ENCODE data around the gene PPP1R16B.
A peak's percentile ranks its signal among the peaks of the same experiment; 100 is the strongest.

The PPP1R16B gene

DNA sequence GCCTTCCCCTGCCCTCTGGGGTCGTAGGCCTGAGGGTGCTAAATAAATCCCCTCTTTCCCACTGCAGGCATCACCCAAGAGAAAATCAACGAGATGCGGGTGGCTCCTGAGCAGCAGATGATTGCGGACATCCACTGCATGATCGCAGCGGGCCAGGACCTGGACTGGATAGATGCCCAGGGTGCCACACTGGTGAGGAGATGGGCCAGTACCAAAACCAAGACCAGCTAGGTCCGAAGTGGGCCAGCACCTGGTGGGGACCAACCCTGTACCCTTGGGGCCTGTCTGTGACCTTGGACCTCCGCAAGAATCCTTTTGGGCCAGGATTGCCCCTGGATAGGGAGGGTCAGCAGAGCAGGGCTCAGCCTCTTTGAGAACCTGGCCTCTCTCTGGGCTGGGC, 97.1 kb downstream of the PPP1R16B start:
- DNase-seq: no peak

DNA sequence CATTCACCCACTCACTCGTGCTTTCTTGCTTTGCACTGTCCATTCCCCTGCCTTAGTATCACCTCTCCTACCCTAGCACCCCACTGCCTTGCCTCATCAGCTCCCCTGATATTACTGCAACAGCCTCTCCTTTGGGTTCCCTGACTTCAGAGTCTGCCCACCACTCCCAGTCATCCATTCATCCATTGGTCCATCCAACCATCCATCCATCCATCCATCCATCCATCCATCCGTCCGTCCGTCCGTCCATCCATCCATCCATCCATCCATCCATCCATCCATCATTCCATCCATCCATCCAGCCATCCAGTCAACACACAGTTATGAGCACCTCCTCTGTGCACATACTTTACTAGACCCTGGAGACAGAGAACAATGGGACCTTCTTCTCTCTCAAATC, 97.8 kb downstream of the PPP1R16B start:
- no peak for DNase-seq

DNA sequence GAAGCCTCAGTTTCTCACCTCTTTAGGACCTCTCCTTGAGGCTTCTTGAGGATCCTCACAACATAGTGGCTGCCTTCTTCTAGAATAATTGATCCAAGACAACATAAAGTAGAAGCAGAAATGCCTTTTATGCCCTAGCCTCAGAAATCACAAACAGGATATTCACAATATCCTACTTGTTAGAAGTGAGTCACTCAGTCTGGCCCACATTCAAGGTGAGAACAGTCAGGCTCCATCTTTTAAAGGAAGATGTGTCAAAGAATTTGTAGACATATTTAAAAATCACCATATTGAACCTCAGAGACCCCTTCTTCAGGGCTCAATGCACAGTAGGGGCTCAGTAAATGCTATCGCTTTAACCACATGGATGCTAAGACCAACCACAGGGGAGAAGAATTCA, 99.9 kb downstream of the PPP1R16B start:
- DNase-seq: no peak

DNA sequence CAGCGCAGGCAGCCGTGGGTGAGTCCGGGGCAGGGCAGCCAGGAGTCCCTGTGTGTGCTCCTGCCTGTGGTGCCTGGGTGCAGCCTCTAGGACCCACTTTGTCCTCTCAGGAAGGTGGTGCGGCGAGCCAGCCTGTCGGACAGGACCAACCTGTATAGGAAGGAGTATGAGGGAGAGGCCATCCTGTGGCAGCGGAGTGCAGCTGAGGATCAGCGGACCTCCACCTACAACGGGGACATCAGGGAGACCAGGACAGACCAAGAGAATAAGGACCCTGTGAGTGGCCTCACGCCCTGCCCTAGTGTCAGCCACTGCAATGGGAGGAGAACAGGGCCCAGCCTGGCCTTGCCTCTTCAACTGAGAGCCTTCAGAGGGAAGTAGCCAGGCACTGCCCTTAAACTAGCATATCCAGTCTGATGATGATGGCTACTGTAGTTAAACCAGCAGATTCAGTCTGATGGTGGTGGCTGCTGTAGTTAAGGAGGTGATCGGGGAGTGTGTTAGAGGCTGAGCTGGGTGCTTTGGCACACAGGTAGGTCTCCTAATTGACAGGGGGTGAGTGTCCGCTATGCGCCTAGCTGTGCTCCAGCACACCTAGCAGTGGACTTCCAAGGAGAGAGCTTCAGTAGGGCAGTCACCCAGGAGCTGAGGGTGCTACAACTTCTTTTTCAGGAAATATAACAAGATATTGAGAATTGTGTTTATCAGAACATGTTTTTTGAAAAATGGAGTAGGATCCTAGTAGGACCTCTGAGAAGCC, 102.6 kb downstream of the PPP1R16B start:
- DNase-seq: no peak

DNA sequence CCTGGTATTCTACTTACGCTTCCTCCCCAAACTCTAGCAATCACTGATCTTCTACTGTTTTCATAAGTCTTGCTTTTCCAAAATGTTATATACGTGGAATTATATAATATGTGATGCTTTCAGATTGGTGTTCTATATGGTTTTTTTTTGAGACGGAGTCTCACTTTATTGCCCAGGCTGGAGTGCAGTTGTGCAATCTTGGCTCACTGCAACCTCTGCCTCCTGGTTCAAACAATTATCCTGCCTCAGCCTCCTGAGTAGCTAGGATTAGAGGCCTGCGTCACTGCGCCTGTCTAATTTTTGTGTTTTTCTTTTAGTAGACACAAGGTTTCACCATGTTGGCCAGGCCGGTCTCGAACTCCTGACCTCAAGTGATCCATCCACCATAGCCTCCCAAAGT, 109.9 kb downstream of the PPP1R16B start:
- no peak for DNase-seq

DNA sequence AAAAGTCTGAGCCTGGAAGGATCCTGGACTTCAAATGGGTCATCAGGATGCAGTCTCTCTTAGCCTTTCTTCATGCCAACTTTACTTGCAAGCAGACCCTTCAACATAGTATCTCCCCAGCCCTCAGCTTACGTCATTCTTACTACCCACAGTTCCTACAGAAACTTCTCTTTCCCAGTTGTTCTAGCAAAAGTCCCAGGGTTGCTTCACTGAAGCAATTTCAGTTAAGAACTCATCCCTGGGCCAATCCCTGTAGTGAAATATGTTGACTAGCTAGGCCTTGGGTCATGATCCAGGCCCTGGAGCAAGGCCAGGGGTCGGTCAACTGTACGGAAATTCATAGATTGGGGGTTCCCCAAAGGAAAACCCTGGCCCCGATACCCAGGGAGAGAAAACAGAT, 112.2 kb downstream of the PPP1R16B start:
- no peak for DNase-seq

DNA sequence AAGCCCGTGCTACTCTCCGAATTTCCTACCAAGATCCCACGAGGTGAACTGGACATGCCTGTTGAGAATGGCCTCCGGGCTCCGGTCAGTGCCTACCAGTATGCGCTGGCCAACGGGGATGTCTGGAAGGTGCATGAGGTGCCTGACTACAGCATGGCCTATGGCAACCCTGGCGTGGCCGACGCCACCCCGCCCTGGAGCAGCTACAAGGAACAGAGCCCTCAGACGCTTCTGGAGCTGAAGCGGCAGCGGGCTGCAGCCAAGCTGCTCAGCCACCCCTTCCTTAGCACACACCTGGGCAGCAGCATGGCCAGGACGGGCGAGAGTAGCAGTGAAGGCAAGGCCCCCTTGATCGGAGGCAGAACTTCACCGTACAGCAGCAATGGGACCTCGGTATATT, 112.7 kb downstream of the PPP1R16B start:
- DNase-seq: no peak

DNA sequence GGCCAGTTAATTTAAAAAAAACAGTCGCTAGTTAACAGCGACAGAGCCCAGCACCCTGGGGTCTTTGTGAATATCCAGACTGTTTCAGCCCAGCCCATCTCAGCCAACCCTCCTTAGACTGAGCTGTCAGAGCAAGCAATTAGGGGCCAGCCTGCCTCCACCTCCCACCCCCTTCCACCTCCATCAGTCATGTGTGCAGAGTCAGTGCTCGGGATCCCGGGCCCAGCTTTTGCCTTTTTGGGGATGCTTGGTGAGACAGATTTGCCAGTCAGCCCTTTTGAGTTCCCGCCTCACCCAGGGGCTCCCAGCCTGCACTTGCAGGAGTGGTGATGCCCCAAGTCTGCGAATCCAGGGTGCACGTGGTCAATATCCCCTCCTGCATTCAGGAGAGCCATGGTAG, 114.2 kb downstream of the PPP1R16B start:
- no peak for DNase-seq

DNA sequence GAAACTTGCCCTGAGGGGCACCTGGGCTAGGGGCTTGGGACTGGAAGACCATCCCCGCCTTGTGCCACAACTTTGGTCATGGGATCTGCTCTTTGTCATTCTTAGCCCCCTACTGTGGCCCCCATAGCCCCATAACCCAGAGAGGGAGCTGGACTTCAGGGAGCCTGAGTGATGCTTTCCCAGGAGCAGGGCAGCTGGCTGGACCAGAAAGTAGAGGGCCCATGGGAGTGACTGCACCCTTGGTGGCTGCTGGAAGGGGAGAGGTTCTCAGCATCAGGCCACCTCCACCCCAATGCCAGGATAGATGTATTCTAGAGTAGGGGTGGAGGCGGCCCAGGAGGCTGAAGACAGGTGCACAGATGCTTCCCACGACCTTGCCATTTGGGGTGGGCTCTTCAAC, 114.9 kb downstream of the PPP1R16B start:
- no peak for DNase-seq

DNA sequence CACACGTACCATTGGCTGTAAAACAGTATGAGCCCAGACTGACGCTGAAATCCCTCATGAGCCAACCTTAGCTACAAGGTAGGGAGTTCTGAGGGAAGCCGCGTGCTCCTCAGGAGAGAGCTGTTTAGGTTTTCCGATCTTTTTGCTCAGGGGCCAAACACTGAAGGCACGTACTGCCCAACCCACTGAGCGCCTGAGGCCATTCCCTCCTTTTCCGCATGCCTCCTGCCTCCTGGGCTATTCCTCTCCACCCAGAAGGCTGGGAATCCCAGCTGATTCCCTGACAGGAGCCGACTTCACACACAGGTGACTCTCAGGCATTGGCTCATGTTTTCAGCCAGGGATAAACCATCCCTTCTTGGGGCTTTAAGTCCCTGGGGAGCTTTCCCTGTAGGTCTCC, 115.4 kb downstream of the PPP1R16B start:
- no peak for DNase-seq

DNA sequence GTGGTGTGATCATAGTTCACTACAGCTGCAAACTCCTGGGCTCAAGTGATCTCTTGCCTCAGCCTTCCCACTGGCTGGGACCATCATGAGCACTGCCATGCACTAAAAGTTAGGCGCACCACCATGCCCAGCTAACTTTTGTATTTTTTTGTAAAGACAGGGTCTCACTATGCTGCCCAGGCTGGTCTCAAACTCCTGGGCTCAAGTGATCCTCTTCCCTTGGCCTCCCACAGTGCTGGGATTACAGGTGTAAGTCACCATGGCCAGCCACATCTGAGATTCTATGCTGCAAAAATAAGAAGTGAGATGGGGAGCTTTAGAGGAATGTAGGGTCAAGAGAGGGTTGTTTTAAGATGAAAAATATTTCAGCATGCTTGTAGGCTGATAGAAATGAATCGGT, 119.2 kb downstream of the PPP1R16B start:
- DNase-seq: no peak

DNA sequence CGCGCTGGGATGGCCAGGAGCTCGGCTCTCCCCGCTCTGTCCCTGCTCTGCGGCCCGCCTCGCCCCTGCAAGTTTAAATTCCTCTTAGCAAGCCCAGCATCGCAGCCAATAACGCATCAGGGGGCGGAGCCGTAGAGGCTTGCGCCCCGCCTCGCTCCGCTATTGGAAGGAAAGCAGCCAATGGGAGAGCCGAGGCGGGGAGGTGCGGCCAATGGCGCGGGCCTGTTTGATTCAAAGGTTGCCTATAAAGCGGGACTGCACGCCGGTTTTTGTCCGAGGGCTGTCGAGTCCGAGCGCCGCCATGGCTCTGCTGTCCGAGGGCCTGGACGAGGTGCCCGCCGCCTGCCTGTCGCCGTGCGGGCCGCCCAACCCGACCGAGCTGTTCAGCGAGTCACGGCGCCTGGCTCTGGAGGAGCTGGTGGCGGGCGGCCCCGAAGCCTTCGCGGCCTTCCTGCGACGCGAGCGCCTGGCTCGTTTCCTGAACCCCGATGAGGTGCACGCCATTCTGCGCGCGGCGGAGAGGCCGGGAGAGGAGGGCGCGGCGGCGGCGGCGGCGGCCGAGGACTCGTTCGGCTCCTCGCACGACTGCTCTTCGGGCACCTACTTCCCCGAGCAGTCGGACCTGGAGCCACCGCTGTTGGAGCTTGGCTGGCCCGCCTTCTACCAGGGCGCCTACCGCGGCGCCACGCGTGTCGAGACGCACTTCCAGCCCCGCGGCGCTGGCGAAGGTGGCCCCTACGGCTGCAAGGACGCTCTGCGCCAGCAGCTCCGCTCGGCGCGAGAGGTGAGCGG, 120.8 kb downstream of the PPP1R16B start, which contains the start of gene FAM83D:
FAM83D (plus strand) TSS at position 276 of the 792 bp plus-strand sequence; CDS start at position 302, 26 bp downstream.
- peak; percentile 98 for DNase-seq

DNA sequence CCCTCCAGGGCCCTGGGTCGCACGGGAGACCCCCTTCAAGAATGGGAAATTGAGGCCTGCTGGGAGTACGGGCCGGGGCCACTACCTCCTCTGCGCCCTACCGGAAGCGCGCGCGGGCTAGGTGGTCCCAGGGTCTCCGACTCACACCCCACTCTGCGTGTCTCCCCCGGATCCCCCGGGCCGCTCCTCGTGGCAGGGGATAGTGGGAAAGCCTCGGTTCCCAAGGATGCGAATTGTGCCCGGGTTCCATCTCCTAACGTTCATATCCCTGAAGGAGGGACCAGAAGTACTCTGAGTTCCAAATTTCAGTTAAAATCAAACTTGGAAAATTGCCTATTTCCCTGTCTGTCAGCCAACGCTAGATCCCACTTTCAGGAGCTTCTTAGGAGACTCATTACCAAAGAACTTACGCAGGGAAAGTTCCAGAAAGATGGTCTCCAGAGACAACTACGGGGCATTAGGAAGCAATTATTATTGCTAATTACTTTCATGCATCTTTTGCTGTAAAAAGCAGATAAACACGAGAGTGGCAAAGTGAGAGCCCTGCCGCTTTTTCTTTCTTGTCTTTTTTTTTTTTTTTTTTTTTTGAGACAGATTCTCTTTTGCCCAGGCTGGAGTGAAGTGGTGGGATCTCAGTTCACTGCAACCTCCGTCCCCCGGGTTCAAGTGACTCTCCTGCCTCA, 121.6 kb downstream of the PPP1R16B start:
- no peak for DNase-seq

DNA sequence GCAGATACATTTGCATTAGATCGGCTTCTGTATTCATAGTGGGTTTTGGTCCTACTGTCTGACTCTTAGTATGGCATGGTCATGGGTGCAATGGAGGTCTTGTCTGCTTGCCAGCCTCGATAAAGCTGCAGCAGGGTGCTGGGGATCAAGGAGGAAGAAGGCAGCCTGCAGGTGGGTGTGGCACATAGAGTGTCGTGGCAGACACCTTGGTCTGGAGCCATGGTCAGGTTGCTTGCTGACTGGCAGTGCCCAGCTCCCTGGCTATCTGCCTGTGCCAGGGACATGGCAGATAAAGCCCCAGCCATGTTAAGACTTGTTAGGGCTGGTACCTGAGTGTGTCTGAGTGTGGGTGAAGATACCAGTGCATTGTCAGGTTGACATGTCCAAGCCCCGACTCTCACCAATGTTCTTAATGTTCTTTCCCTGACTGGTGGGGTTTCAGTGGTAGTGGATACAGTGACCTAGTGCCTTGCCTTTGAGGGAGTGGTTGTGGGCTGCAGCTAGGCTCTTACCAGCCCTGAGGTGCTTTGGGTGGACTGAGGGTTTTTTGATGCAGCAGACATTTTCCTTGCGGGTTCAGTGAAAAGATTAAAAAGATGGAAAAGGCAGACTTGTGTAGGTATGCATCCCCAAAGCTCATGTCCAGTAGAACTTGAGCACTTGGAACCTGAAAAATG, 122.5 kb downstream of the PPP1R16B start:
- no peak for DNase-seq

DNA sequence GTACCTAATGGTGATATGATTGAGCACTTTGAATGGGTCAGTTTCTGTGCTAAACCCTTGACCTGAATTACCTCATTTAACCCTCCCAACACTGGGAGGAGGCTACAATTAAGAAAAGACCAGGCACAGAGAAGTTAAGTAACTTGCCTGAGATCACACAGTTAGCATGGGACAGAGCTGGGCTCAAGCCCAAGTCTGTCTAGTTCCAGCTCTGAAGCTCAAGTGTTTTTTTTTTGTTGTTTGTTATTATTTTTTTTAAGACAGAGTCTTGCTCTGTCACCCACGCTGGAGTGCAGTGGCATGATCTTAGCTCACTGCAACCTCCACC, 124.7 kb downstream of the PPP1R16B start:
- no peak for DNase-seq

DNA sequence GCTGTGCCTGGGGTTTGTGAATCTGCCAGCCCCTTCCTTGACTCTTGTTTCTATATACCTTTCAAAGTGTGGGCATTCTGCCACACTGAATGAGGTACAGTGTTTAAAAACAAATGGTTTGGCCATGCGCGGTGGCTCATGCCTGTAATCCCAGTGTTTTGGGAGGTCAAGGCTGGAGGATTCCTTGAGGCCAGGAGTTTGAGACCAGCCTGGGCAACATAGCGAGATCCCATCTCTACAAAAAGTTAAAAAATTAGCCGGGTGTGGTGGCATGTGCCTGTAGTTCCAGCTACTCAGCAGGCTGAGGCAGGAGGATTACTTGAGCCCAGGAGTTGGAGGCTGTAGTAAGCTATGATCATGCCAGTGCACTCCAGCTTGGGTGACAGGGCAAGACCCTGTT, 126.5 kb downstream of the PPP1R16B start:
- no peak for DNase-seq

DNA sequence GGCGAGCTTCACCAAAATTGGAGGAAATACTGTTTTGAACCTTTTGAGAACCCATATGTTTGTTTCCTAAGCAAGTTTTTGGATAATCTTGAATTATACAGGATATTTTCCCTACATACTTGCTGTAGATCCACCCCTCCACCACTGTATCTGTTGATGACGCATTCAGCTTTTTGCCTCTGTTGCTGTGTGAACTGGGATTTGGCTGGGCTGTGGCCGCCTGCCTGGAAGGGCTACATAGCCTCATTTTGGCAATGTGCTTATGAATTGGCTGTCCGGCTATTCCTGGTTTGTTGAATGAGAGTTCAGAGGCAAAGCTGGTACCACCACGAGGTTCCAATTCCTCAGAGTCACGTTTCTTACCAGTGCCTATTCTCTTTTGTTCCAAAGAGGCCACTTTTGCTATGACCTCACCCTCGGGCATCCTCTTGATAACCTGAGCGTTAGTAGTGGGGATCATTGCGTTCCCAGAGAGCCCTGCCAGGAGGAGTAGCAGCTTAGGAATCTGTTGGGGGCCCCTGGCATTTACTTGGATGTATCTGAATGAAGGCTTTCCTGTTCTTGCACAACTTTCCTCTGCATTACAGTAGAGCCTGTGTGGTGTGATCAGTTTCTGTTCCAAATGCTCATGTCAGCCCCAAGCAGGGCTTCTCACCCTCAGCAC, 127.1 kb downstream of the PPP1R16B start:
- no peak for DNase-seq

DNA sequence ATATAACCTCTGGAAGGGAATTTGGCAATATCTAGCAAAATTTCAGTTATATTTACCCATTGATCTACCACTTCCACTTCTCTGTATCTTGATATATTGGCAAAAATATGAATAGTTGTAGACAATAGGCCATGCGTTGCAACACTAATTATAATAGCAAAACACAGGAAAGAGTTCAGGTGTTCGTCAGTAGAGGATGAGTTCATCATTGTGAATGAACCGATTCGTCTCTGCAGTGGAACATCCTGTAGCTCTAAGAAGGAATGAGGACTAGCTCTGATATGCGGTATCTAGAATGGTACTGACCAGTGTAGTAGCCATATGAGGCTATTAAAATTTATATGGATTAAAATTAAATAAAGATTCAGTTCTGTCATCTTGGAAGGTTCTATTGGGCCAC, 129.0 kb downstream of the PPP1R16B start:
- DNase-seq: no peak

DNA sequence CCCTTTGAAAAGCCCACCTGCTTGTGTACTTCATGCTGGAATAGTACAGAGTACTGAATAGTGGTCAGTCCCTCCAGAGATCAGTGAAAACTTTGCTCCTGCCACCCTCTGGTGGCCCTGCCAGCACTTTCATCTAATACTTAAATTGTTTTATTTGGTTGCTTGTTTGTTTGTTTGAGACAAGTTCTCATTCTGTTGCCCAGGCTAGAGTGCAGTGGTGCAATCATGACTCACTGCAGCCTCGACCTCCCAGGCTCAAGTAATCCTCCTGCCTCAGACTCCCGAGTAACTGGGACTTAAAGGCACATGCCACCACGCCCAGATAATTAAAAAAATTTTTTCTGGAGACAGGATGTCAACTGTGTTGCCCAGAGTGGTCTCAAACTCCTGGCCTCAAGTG, 129.8 kb downstream of the PPP1R16B start:
- DNase-seq: peak; percentile 12

DNA sequence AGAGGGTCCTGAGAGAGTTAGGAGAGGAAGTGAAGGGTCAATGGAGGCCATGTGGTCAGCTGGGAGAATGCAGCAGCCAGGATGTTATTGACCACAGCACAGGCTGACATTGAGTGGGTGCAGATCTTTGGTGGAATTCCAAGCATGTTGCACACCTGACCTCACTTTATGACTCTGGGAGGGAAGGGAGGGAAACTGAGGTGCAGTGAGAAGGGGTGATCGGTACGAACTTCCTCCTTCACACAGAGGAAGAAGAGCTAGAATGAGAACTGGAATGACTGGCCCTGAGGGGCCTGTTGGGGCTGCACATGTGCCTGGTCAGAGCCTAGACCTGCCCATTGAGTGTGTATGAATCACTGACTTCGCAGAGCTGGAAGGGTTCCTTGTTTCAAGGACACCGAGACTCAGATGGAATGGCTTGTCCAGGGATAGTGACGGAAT, 130.5 kb downstream of the PPP1R16B start:
- DNase-seq: no peak

DNA sequence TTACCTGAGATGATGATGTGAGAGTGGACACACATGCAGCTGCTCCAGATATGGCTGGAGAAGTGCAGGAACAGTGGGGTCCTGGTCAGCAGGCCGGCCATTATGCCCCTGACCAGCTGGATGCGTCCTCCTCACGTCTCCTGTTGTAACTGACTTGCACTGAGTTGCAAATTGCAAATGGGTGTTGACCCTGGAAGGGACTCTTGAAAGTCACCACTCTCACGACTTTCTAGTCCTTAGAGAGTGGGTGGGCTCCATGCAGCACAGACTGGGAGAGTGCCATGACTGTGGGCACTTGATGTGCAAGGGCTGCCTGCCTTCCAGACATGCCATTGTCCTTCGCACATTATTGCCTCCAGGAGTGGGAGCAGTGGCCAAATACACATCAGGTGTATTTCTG, 131.5 kb downstream of the PPP1R16B start:
- DNase-seq: no peak

DNA sequence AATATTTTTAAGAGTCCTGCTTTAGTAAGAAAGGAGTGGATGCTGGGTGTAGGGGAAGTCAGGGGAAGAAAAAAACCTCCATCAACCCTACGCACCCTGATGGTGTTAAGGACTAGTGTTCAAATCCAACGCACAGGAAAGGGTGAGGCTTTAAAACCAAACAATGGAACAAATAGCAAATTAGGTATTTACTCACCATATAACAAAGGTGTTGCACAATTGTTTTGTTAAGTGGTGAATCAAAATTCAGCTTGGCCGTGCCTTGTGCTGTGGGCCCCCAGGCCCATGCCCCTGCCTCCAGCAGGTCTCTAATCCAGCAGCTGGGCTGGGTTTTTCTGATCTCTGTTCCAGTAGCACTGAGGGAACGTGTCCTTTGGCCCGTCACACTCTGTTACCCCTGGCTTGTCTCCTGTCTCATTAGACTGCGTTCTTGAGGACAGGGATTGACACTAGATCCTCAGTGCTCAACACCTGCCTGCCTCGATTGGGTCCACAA, 132.5 kb downstream of the PPP1R16B start:
- no peak for DNase-seq

DNA sequence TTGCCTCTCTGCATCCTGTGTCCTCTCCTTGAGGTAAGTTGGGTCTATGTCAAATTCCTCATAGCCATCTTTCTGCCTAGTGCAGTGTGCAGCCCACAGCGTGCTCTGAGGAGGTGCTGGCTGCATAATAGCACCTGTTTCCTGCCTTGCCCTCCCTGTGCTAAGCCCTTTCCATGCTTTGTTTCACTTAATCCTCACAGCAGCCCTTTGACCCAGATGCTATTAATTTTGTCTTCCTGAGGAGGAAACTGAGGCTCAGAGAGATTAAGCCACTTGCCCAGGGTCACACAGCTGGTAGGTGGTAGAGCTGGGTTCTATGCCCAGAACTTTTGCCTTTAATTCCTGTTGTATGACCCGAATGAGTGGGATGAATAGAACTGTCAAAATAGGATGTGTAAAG, 134.2 kb downstream of the PPP1R16B start:
- no peak for DNase-seq

All from CD4-positive, alpha-beta T cell treated with Interleukin-21 for 1 hour (primary cell).